GM23248 (cell line): ENCODE data around the gene KRT24. TPM values are rescaled to one million over a fixed set of nuclear protein-coding genes. Genes with fewer than 3 reads are reported as not detected.

ENCODE experiments used
- DNase-seq: peaks from one replicate; pipeline ENCODE4 v3.0.0-alpha.2; 2015
- H2AFZ ChIP-seq: fragments of 200-600 bp; sonication (generic); 2 replicates; pipeline ENCODE4 v1.6.1; 2016; ENCODE audit warnings: antibody characterized with exemption
- H3F3A ChIP-seq: fragments of 200-600 bp; sonication (generic); 2 replicates; pipeline ENCODE4 v1.6.1; 2016; ENCODE audit warnings: mild to moderate bottlenecking, antibody characterized with exemption, mixed run types; ENCODE audit not compliant: insufficient read depth
- H3K27ac ChIP-seq: fragments of 200-600 bp; sonication (generic); 2 replicates; pipeline ENCODE4 v1.5.1; 2016; ENCODE audit warnings: mild to moderate bottlenecking
- H3K27me3 ChIP-seq: fragments of 200-600 bp; sonication (generic); replicated peaks from 2 replicates; pipeline ENCODE4 v1.6.1; 2016; ENCODE audit warnings: mild to moderate bottlenecking; ENCODE audit not compliant: insufficient read depth
- H3K36me3 ChIP-seq: fragments of 200-600 bp; sonication (generic); 2 replicates; pipeline ENCODE4 v1.6.1; 2016; ENCODE audit warnings: low read depth, mild to moderate bottlenecking
- H3K4me1 ChIP-seq: fragments of 200-600 bp; sonication (generic); 2 replicates; pipeline ENCODE4 v1.6.1; 2016; ENCODE audit warnings: mild to moderate bottlenecking; ENCODE audit not compliant: insufficient read depth
- H3K4me2 ChIP-seq: fragments of 200-600 bp; sonication (generic); one replicate; pipeline ENCODE4 v1.6.1; 2016; ENCODE audit warnings: mild to moderate bottlenecking; ENCODE audit not compliant: unreplicated experiment
- H3K4me3 ChIP-seq: fragments of 200-600 bp; sonication (generic); 2 replicates; pipeline ENCODE4 v1.5.1; 2016; ENCODE audit warnings: mild to moderate bottlenecking
- H3K79me2 ChIP-seq: fragments of 200-600 bp; sonication (generic); 2 replicates; pipeline ENCODE4 v1.6.1; 2016; ENCODE audit warnings: mild to moderate bottlenecking; ENCODE audit not compliant: insufficient read depth
- H3K9ac ChIP-seq: fragments of 200-600 bp; sonication (generic); 2 replicates; pipeline ENCODE4 v1.6.1; 2016; ENCODE audit warnings: mild to moderate bottlenecking
- H3K9me2 ChIP-seq: fragments of 200-600 bp; sonication (generic); 2 replicates; pipeline ENCODE4 v1.6.1; 2016; ENCODE audit warnings: mixed run types, mild to moderate bottlenecking, moderate library complexity; ENCODE audit not compliant: insufficient read depth
- H3K9me3 ChIP-seq: fragments of 200-600 bp; sonication (generic); one replicate; pipeline ENCODE4 v1.6.1; 2017; ENCODE audit warnings: low read depth
- H4K20me1 ChIP-seq: fragments of 200-600 bp; sonication (generic); 2 replicates; pipeline ENCODE4 v1.6.0; 2016; ENCODE audit not compliant: insufficient read depth
- EZH2 ChIP-seq: fragments of 200-600 bp; sonication (generic); IDR thresholded peaks from 2 replicates; pipeline ENCODE4 v1.6.1; 2018; ENCODE audit warnings: antibody characterized with exemption, mild to moderate bottlenecking; ENCODE audit not compliant: insufficient read depth, poor library complexity, severe bottlenecking
- EZH2phosphoT487 ChIP-seq: fragments of 200-600 bp; sonication (generic); IDR thresholded peaks from 2 replicates; pipeline ENCODE4 v1.6.1; 2018; ENCODE audit warnings: antibody characterized with exemption, moderate library complexity, mild to moderate bottlenecking, low read depth; ENCODE audit not compliant: insufficient read depth
- whole genome bisulfite sequencing, 2 experiments: methylation state at CpG; one replicate each; pipeline ENCODE4 v1.1.6; 2015 to 2017; ENCODE audit warnings: low lambda C conversion rate in 2 of 2, low coverage in 1 of 2; ENCODE audit errors: missing lambda C conversion rate in 2 of 2; 5-methylcytosine and 5-hydroxymethylcytosine counted together
- in situ Hi-C: fragments of 300-500 bp; cut with MboI; formaldehyde crosslinking; loops from 2 replicates; pipeline ENCODE4 v1.15.0; 2020
- polyA plus RNA-seq: library from polyadenylated mRNA; unstranded; fragments of >200 nt; fragmentation: Nextera tagmentation; extraction: Ambion mirVana; gene quantifications from 2 replicates; pipeline ENCODE4 v1.2.1, GENCODE V29; 2016
- total RNA-seq: library from RNA; depleted of rRNA; stranded (reverse); fragments of >200 nt; shearing (Covaris generic); gene quantifications from 2 replicates; pipeline ENCODE4 v1.2.3, GENCODE V29; 2014

Gene KRT24
- total and polyA plus RNA-seq, 2 experiments from 2014 or later, result not detected

GRCh38 chr17:40699371-40699770 lies 4.2 kb downstream of the KRT24 start:
- in situ Hi-C loops, result no loop called here
- Histone ChIP-seq H3K79me2 (no peaks in the 10 kb centered on the region), H3K4me1 (no peaks in the 10 kb centered on the region), H3K9me3 (no peaks in the 10 kb centered on the region), H4K20me1 (no peaks in the 10 kb centered on the region), H3F3A (no peaks in the 10 kb centered on the region), H3K4me2 (no peak overlapping the region), H3K9me2 (no peaks in the 10 kb centered on the region), H3K27me3 (peaks cover 77% of the 10 kb centered on the region), H3K36me3 (no peaks in the 10 kb centered on the region), H3K27ac (no peak overlapping the region), H3K9ac (no peak overlapping the region), H2AFZ (no peak overlapping the region), H3K4me3 (no peak overlapping the region)
- DNase-seq, result no peak
- WGBS, 2 experiments, result 6 to 7% methylated on average over 9 of the region's 9 CpGs
- TF ChIP-seq EZH2phosphoT487, result no peak
- TF ChIP-seq EZH2, result no peak

GRCh38 chr17:40697297-40697696 lies 6.3 kb downstream of the KRT24 start:
- Histone ChIP-seq H3K79me2 (no peaks in the 10 kb centered on the region), H3K27me3 (peaks cover 70% of the 10 kb centered on the region), H3K27ac (no peak overlapping the region), H3K9me2 (no peaks in the 10 kb centered on the region), H3K4me2 (no peak overlapping the region), H4K20me1 (no peaks in the 10 kb centered on the region), H3K9ac (no peak overlapping the region), H2AFZ (no peak overlapping the region), H3K36me3 (no peaks in the 10 kb centered on the region), H3K9me3 (no peaks in the 10 kb centered on the region), H3K4me1 (no peaks in the 10 kb centered on the region), H3F3A (no peaks in the 10 kb centered on the region), H3K4me3 (no peak overlapping the region)
- DNase-seq, result no peak
- in situ Hi-C loops, result no loop called here
- 15 to 18% methylated on average over 7 of the region's 7 CpGs for WGBS, 2 experiments
- TF ChIP-seq EZH2phosphoT487, result no peak
- peak; percentile 21 for TF ChIP-seq EZH2

- Histone ChIP-seq H3K9me3 (no peaks in the 10 kb centered on the region), H3K4me2 (no peak overlapping the region), H3K27ac (no peak overlapping the region), H3K4me3 (no peak overlapping the region), H2AFZ (no peak overlapping the region), H3K36me3 (no peaks in the 10 kb centered on the region), H3K79me2 (no peaks in the 10 kb centered on the region), H3F3A (no peaks in the 10 kb centered on the region), H4K20me1 (no peaks in the 10 kb centered on the region), H3K9ac (no peak overlapping the region), H3K4me1 (no peaks in the 10 kb centered on the region), H3K27me3 (peaks cover 71% of the 10 kb centered on the region), H3K9me2 (no peaks in the 10 kb centered on the region)
- DNase-seq, result no peak
- no peak for TF ChIP-seq EZH2
- WGBS, 2 experiments, result 72 to 73% methylated on average over 3 of the region's 3 CpGs
- in situ Hi-C loops, result no loop called here
Measured at GRCh38 chr17:40696651-40697072, 6.9 kb downstream of the KRT24 start.

GRCh38 chr17:40695874-40696472 lies 7.6 kb downstream of the KRT24 start:
- TF ChIP-seq EZH2phosphoT487, result no peak
- no peak for TF ChIP-seq EZH2
- 83 to 85% methylated on average over 6 of the region's 6 CpGs for WGBS, 2 experiments
- Histone ChIP-seq H3K79me2 (no peaks in the 10 kb centered on the region), H3K36me3 (no peaks in the 10 kb centered on the region), H2AFZ (no peak overlapping the region), H3K27me3 (peaks cover 76% of the 10 kb centered on the region), H3K4me2 (no peak overlapping the region), H3K9me2 (no peaks in the 10 kb centered on the region), H3K9me3 (no peaks in the 10 kb centered on the region), H3K27ac (no peak overlapping the region), H3F3A (no peaks in the 10 kb centered on the region), H4K20me1 (no peaks in the 10 kb centered on the region), H3K4me1 (no peaks in the 10 kb centered on the region), H3K9ac (no peak overlapping the region), H3K4me3 (no peak overlapping the region)
- in situ Hi-C loops, result no loop called here
- no peak for DNase-seq

- WGBS, 2 experiments, result 71 to 73% methylated on average over 9 of the region's 9 CpGs
- Histone ChIP-seq H2AFZ (no peak overlapping the region), H3K4me1 (no peaks in the 10 kb centered on the region), H3K27ac (no peak overlapping the region), H4K20me1 (no peaks in the 10 kb centered on the region), H3K36me3 (no peaks in the 10 kb centered on the region), H3K27me3 (peaks cover 74% of the 10 kb centered on the region), H3K9me2 (no peaks in the 10 kb centered on the region), H3K4me2 (no peak overlapping the region), H3K9me3 (no peaks in the 10 kb centered on the region), H3K4me3 (no peak overlapping the region), H3F3A (no peaks in the 10 kb centered on the region), H3K9ac (no peak overlapping the region), H3K79me2 (no peaks in the 10 kb centered on the region)
- TF ChIP-seq EZH2phosphoT487 (no peak), EZH2 (no peak)
- no peak for DNase-seq
- in situ Hi-C loops, result no loop called here
Measured at GRCh38 chr17:40694584-40694983, 9.0 kb downstream of the KRT24 start.
